Raji (cell line): ENCODE data around the gene PRDM16.

Source experiments
- POLR2A ChIP-seq: IDR thresholded peaks from 2 replicates; pipeline ENCODE4 v1.6.1; 2011; ENCODE audit warnings: low read depth, low read length, control low read depth; ENCODE audit not compliant: insufficient read depth

PRDM16 gene

DNA sequence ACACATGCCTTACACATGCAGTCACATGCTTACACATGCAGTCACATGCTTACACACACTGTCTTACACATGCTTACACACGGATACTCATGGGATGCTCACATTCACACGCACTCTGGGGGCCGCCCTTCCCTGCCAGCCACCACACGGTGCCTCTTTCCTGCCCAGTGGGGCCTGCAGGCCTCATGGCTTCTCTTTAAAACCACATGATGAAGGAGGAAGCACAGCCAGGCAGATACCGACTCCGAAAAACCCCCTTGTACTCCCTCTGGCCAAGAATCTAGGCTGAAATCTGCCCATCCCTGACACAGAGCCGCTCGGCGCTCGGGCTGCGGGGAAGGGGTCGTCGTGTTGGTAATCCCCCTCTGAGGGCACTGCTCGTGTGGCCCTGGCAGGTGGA is 113.0 kb downstream of the PRDM16 start:
- no peak for TF ChIP-seq POLR2A

DNA sequence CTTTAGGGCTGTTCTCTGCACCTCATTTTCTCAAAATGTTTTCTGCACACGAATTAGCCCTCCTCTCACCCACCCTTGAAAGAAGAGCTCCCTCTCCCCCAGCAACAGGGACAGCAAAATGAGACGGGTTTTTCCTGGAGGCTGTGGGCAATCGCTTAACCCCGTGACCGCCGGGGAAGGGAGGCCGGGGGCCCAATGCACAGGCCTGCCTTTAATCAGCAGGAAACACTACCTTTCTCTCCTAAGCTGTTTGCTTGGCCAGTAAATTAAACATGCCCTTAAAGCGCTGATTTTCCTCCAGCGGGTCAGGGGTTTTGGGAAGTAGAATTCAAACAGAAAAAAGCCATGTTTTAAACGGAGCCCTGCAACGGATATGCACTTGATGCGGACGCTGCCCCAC is 114.4 kb downstream of the PRDM16 start:
- no peak for TF ChIP-seq POLR2A

DNA sequence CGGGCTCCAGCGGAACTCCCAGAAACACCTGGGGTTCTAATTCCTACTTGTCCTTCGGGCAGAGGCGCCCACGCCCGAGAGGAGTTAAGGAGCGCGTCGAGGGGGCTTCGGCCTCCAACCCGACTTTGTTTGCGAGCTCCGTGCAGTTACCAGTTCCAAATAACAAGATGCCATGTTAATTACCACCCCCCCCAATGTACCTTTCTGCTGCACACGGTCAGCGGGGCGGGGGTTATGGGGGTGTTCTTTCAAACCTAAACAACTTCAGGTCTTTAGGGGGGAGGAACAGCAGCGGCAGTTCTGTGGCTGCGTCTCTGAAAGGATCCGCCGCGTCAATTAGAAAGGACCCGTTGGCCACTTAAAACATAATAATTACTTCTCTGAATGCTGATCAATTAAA is 114.8 kb downstream of the PRDM16 start:
- no peak for TF ChIP-seq POLR2A

DNA sequence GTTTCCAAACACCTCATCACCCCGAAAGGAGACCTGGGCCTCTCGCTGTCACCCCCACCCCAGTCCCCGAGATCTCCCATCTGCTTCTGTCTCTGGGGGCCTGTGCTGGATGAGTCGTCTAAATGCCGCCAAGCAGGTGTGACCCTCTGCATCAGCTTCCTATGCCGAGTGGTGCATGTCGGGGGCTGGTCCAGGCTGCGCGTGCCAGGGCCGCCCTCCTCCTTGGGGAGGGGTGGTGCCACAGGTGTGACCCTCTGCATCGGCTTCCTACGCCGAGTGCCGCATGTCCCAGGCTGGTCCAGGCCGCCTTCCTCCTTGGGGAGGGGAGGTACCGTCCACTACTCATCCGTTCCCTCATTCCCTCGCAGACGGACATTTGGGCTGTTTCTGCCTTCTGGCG is 115.7 kb downstream of the PRDM16 start:
- no peak for TF ChIP-seq POLR2A

DNA sequence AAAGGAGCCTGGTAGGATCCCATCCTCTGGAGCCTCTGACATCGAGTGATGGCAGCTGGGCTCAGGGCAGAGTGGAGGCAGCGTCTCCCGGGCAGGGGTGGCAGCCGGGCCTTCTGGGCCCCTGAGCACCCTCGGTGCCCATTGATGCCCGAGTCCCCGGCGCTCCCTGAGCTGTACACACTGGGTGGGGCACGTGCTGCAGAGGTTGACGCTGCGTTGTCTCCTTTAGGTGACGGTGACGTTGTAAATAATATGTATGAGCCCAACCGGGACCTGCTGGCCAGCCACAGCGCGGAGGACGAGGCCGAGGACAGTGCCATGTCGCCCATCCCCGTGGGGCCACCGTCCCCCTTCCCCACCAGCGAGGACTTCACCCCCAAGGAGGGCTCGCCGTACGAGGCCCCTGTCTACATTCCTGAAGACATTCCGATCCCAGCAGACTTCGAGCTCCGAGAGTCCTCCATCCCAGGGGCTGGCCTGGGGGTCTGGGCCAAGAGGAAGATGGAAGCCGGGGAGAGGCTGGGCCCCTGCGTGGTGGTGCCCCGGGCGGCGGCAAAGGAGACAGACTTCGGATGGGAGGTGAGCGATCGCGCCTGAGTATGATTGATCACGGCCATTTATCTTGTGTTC is 117.0 kb downstream of the PRDM16 start:
- TF ChIP-seq POLR2A, result no peak

DNA sequence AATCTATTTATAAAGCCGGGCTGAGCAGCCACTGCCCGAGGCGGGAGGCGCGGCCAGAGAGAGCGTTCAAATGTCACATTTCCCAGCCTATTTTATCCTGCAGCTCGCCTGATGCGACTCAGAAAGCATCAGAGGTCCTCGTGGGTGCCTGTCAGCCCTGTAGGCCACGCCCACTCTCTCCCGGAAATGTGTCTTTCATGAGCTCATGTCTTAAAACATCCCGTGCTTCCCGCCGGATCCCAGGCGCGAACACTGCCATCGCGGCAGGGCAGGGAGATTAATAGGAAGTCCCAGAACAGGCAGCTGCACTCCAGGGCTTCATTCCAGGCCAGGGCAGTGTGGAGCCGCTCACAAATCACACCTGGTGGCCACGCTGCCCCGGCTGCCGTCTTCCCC is 117.5 kb downstream of the PRDM16 start:
- TF ChIP-seq POLR2A, result no peak

DNA sequence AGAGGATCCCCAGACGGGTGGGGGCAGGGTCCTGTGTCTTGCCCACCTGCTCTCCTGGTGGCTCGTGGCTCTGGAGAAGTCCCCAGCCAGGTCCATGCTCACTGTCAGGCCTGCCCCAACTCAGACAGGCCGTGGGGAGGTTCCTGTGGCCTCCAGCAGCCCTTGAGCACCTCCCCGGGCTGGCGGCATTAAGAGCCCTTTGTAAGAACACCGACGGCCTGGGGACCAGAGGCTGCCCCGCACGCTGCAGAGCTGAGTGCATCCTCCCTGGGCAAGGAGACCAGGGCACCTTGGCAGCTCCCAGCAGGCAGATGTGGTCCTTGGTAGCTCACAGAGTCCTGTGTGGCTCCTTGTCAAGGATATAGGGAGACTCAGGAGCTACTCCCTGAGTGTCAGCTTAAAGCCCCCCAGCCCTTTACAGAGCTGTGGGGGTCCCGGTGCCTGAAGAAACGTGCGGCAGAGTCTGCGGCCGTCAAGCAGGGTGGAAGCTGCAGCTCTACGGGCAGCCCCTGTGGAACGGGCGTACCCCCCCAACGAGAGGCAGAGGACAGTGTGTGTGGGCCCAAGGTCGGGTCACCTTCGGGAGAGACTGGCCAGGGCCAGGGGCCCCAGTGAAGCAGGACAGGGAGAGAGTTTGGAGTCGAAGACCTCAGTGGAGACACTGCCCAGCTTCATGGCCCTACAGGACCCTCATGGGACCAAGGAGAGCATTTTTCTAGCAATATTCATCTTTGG is 118.6 kb downstream of the PRDM16 start:
- TF ChIP-seq POLR2A, result no peak

DNA sequence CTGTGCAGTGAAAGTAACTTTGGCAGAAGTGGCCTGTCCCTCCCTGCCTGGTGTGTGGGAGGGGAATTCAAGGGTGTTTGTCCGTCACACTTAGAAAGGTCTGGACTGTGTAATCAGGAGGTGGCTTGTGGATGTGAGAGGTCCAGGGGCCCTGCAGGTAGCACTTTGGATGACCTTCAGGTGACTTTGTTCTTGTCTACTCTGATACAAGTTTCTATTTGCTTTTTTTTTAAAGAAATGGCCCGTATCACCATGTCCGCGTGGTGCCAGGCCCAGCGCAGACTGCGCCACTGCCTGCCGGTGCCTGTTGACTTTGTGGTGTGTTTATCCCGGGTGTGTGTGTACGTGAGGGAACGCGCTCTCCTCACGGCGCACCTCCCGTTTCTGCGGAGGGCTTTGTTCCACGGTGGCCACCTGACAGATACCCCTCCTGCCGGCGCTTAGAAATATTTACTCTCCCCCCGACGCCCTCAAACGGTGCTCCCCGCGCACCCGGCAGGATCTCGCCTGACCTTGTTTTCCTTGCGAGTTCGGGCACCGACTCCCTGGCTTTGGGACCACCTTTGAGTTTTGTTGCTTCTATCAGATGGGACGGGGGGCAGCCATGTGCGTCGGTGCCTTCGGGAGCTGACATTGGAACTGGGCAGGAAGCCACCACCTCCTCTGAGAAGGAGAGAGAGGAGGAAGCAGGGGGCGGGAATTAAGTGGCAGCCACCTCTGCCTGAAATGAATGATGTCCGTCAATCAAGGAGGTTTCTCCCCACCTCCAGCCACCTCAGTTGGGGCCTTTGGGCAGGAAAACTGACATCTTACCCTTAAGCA is 119.4 kb downstream of the PRDM16 start:
- no peak for TF ChIP-seq POLR2A

DNA sequence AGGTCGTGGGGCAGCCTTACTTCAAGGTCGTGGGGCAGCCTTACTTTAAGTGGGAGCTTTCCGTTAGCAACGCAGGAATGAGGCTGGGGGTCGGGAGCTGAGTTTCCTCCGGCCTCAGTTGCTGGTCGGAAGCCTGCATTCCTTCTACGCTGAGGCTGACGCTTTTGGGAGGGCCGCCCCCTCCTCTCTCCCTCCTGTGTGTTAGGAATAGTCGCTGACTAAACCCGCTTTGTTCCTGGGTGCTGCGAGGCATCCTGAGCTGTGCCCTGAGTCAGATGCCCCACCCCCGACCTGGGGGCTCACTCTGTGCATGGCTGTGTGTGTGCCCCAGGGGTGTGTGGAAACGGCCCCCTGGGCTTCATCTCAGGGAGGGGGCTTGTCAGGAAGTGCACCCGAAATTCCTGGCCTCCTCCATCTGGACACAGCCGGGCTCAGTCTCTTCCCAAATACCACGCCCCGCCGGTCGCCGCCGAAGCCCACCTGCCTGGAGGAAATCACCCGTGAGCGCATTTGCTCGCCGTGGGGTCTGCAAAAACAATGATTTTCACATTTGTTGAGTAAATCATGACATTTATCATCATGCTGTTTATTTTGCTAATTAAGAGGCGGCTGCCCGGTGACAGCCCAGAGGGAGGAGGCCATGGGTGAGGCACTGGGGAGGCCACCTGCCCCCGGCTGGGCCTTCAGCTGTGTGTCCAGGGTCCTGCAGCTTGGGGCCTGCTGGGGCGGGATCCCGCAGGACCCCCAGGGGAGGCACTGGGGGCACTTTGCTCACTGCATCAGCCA is 121.4 kb downstream of the PRDM16 start:
- no peak for TF ChIP-seq POLR2A

DNA sequence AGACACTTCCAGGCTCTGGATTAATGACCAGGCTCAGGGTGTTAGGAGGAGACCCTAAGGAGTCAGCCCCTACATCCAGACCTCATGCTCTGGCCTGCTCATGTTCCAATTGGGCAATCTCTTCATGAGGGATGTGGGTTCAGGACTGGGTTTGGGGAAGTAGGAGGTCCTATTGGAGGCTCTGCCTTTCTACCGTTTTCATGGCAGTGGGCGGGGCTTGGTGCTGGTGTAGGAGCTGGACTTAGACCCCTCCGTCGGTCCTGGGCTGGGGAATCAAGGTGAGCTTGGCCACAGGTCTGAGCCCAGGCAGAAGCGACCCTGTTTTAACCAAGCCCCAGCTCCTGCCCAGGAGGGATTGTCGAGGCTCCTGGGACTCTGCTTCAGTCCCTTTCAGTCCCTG is 123.4 kb downstream of the PRDM16 start:
- TF ChIP-seq POLR2A, result no peak

DNA sequence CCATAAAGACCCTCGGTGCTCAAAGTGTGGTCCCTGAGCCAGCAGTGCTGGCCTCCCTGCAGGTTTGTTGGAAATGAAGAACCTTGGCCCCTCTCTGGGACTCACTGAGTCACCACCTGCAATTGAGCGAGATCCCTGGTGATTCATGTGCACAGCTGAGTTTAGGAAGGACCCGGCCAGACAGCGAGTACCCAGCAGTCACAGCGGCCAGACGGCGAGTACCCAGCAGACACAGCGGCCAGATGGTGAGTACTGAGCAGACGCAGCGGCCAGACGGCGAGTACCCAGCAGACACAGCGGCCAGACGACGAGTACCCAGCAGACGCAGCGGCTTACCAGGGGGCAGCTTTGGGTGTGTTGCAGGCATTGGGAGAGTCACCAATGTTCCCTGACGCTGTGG is 123.8 kb downstream of the PRDM16 start:
- no peak for TF ChIP-seq POLR2A

DNA sequence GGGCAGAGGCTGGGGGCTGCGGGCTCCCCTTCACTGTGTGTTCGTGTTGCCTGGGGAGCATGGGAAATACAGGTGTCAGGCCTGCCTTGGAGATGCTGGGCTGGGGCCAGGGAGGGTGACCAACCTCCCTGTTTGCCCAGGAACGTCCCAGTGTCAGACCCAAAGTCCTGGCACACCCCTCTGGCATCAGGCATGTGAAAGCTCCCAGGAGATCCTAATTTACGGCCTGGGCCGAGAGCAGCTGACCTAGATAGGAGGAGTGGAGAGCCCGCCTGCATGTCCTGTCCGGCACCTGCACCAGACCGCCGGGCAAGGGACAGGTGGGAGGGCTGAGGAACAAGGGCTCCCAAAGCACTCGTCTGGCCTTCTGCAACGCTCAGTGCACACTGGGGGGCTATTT is 124.8 kb downstream of the PRDM16 start:
- no peak for TF ChIP-seq POLR2A

DNA sequence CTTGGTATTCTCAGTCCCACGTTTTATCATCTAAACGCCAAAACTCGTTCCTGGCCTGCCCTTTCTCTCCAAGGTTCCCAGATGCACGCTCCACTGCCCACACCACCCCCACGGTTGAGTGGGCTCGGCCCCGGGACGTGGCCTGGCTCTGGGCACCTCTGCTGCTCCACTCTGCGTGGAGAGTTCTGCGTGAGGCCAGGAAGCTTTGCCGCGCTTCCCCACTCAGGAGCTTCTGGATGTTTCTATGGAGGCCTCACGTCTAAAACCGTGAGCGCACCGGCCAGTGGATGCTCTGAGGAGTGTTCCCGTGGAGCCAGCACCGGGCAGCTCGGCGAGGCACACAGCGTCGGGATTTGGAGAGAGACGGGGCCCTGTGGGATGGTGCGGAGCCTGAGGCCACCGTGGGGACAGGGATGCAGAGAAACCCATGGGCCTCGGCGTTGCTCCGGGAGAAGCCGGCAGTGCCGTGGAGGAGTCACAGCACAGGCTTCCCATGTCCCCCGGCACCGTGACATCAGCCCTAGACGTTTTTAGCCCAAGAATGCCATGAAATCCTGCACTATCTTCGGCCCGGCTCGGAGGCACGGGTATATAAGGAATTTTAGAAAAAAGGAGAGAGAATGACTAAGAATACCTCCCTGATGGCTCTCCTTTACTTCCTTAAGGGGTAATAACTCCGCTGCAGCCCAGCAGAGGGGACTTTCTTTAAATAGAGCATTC is 125.9 kb downstream of the PRDM16 start:
- no peak for TF ChIP-seq POLR2A

DNA sequence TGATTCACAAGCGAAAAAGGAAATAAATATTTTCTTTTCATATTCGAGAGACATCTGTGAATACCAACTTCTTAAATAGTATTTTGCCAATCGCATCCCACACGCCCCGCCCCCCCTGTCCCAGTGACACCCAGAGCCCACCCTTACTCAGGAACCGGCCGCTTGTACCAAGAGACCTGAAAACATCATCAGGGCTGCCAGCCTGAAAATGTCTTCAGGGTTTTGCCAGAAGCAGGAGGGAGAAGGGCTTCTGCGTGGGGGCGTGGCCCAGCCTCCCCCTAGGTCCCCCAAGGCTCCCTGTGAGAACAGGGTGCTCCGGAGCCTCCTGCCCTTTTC is 126.4 kb downstream of the PRDM16 start:
- TF ChIP-seq POLR2A, result no peak

DNA sequence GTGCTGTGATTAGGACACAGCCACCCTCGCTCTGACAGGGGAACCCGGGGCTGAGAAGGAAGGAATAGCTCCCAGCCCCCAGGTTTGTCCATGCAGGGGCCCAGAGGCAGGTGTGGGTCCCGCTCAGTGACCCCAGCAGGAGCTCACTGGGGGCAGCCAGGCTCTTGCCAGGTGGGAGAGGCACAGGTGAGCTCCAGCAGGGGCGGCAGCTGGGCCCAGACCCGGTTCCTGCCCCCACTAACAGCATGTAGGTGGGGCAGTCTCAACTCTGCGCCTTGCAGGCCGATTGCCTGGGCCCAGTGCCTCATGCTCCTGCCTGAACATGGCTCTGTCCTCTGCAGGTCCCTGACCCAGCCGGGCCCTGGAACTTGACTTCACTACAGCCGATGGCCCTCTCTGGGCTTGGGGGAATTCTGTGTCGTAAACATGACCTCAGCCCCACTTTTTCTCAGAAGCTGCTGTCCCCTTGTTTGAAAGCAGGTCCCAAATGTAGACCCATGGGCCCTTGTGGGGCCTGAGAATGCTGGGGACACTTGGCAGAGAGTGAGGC is 127.0 kb downstream of the PRDM16 start:
- no peak for TF ChIP-seq POLR2A

DNA sequence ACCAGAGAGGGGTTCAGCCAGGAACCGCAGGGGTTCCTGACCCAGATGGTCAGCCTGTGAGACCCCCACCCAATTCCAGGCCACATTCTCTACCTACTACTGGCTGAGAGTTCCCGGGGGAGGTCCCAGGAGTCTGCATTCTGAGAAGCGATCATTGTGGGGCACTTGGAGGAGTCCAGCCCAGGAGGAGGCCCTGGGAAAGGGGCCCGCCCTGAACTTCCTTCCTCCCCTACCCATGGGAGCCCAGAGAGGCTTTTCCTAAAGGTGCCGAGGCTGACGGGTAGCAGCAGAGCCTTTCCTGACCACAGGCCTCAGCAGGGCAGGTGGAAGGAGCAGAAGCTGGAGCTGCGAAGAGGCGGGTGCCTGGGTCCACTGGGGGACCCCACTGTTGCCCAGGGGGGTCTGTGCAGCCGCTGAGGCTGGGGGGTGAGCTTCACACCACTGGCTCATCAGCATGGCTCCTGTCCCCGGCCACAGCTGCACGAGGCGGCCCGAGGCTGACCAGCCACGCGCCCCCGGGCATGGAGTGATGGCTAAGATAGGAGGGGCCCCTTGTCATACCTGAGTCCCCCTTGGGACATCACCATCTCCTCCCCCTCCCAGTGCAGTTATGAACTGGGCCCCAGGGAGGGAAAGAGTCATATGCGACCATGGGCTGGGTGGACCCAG is 127.7 kb downstream of the PRDM16 start:
- TF ChIP-seq POLR2A, result no peak
